Measurements from ENCODE around the gene CHST6.

Gene CHST6

GRCh38 chr16:75423723-75424104, 71.5 kb downstream of the CHST6 start:
- Histone ChIP-seq H3K27me3 (ENCODE audit: insufficient read depth, low read depth) (no peaks in the 10 kb centered on the region), H3K27ac (no peak overlapping the region), H3K79me2 (ENCODE audit: insufficient read depth, low read depth) (peaks cover 38% of the 10 kb centered on the region; the same call in 1 of the 2 replicates), H4K20me1 (ENCODE audit: insufficient read depth) (no peaks in the 10 kb centered on the region), H3K4me2 (no peak overlapping the region), H3K4me1 (ENCODE audit: low read depth, poor library complexity, severe bottlenecking) (no peaks in the 10 kb centered on the region), H3K4me3 (IDR thresholded peaks at IDR 0.05; ENCODE audit: insufficient read depth, low read depth, low read length) (no peak overlapping the region), H3K36me3 (ENCODE audit: insufficient read depth) (no peaks in the 10 kb centered on the region), H2AFZ (ENCODE audit: low read depth) (no peak overlapping the region), H3K9ac (no peak overlapping the region)
- TF ChIP-seq CTCF (conservative IDR thresholded peaks at IDR 0.05; ENCODE audit: low read depth, low read length) = no peak
